Measurements from ENCODE around the gene WNT8A. TPM values are rescaled to one million over a fixed set of nuclear protein-coding genes. Genes with fewer than 3 reads are reported as not detected.

The WNT8A gene
- total and polyA plus RNA-seq, 2 of the 8 experiments (the other 6 are each of a cell fraction or from before 2014, with no cell fraction given) = 0.06 TPM; not detected in 1

GRCh38 chr5:138095100-138095907 is 11.5 kb downstream of the WNT8A start (continued):
- no peak for TF ChIP-seq GABPA (IDR thresholded peaks at IDR 0.05; ENCODE audit: borderline replicate concordance, insufficient read depth, low read length)
- no peak for TF ChIP-seq MAFK (IDR thresholded peaks at IDR 0.05; ENCODE audit: low read depth, low read length)
- peak; percentile 58; the same call in 1 of the 2 replicates for TF ChIP-seq TEAD4 (IDR thresholded peaks at IDR 0.05; ENCODE audit: low read depth, low read length)
- no peak for TF ChIP-seq BRCA1 (IDR thresholded peaks at IDR 0.05; ENCODE audit: low read depth, low read length)
- no peak for TF ChIP-seq FOSL1 (IDR thresholded peaks at IDR 0.05; ENCODE audit: insufficient read depth, low read depth, low read length)
- no peak for TF ChIP-seq TAF7 (optimal IDR thresholded peaks at IDR 0.05; ENCODE audit: borderline replicate concordance, low read depth, low read length)
- TF ChIP-seq SP2 (IDR thresholded peaks at IDR 0.05; ENCODE audit: low read length) = no peak
- TF ChIP-seq CTCF (IDR thresholded peaks at IDR 0.05; ENCODE audit: control extremely low read depth in 1 of 3, insufficient read depth in 1 of 3, low read depth in 1 of 3, low read length in 3 of 3) = no peak
- peak; percentile 41 for TF ChIP-seq HDAC6 (IDR thresholded peaks at IDR 0.05; ENCODE audit: low read depth, low read length)
- no peak for TF ChIP-seq JUND (IDR thresholded peaks at IDR 0.05; ENCODE audit: low read length)
- TF ChIP-seq TCF12 (IDR thresholded peaks at IDR 0.05; ENCODE audit: low read depth, low read length) = peak; percentile 90
- no peak for TF ChIP-seq PHF8 (conservative IDR thresholded peaks at IDR 0.05; ENCODE audit: low read depth, low read length)
- no peak for TF ChIP-seq CEBPB (IDR thresholded peaks at IDR 0.05; ENCODE audit: low read depth, low read length)
- peak; percentile 31 for TF ChIP-seq NANOG (IDR thresholded peaks at IDR 0.05; ENCODE audit: insufficient read depth, low read depth, low read length, poor library complexity, severe bottlenecking)
- TF ChIP-seq SIN3A (conservative IDR thresholded peaks at IDR 0.05 in 1 of 2, IDR thresholded peaks at IDR 0.05 in 1 of 2; ENCODE audit: low read depth in 1 of 2, low read length in 2 of 2) = 0 out of 4 replicates have a peak, but pooled peaks of 1 of the 2 experiments have one; percentile 42
- TF ChIP-seq CBX5 (IDR thresholded peaks at IDR 0.05; ENCODE audit: low read depth, low read length) = no peak
- TF ChIP-seq ATF3 (IDR thresholded peaks at IDR 0.05; ENCODE audit: insufficient read depth, low read depth, low read length) = no peak
- TF ChIP-seq SIRT6 (IDR thresholded peaks at IDR 0.05; ENCODE audit: low read length) = no peak
- no peak for TF ChIP-seq TBP (IDR thresholded peaks at IDR 0.05; ENCODE audit: low read depth, low read length)
- peak; percentile 20; the same call in 1 of the 2 replicates for TF ChIP-seq MAX (IDR thresholded peaks at IDR 0.05)
